WERI-Rb-1 (cell line): ENCODE measurements around the gene OBSL1.
A peak's percentile ranks its signal among the peaks of the same experiment; 100 is the strongest.

Experiments
- DNase-seq: peaks from one replicate; pipeline ENCODE4 v3.0.0-alpha.2; 2020
- H3K27ac ChIP-seq: fragments of 250-450 bp; sonication (Bioruptor Pico); 2 replicates; pipeline ENCODE4 v1.5.1; 2020; ENCODE audit warnings: mild to moderate bottlenecking, moderate library complexity
- H3K27me3 ChIP-seq: fragments of 250-450 bp; sonication (Bioruptor Pico); 2 replicates; pipeline ENCODE4 v1.5.1; 2021; ENCODE audit warnings: mild to moderate bottlenecking, low read depth, moderate library complexity; ENCODE audit not compliant: insufficient read depth, severe bottlenecking
- H3K36me3 ChIP-seq: fragments of 250-450 bp; sonication (Bioruptor Pico); 2 replicates; pipeline ENCODE4 v1.5.1; 2020; ENCODE audit warnings: mild to moderate bottlenecking, moderate library complexity
- H3K4me3 ChIP-seq: 2 replicates; pipeline ENCODE4 v1.5.1; 2011; ENCODE audit warnings: low read depth, mild to moderate bottlenecking, control low read depth, low read length
- H3K9me3 ChIP-seq: fragments of 250-450 bp; sonication (Bioruptor Pico); 2 replicates; pipeline ENCODE4 v1.5.1; 2021; ENCODE audit warnings: mild to moderate bottlenecking, moderate library complexity; ENCODE audit not compliant: severe bottlenecking
- TF ChIP-seq, protein P1 (sequence below): IDR thresholded peaks from 2 replicates; pipeline ENCODE4 v1.5.1; 2011; ENCODE audit warnings: low read depth, mild to moderate bottlenecking, control low read depth, inconsistent platforms, low read length

OBSL1 gene

DNA sequence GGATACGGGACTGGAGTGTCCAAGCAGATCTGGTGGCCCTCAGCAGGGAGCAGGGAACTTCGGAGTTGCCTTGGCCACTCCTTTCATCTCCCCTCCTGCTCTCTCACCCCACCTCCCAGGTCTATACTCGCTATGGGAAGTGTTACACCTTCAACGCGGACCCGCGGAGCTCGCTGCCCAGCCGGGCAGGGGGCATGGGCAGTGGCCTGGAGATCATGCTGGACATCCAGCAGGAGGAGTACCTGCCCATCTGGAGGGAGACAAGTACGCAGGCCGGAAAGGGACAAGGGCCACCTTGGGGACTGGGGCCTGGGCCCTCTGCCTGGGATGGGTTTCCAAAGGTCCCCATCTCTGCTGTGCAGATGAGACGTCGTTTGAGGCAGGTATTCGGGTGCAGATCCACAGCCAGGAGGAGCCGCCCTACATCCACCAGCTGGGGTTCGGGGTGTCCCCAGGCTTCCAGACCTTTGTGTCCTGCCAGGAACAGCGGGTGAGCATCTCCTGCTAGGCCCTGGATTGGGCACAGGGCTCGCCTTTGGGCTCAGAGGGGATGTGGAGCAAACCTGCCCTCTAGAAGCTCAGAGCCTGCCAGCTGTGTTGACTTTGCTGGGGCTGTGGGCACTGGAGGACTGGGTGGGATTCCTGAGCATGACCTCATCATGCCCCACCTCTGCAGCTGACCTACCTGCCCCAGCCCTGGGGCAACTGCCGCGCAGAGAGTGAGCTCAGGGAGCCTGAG lies 39.5 kb downstream of the OBSL1 start:
- Histone ChIP-seq H3K9me3 (no peaks in the 10 kb centered on the region), H3K36me3 (peaks cover 23% of the 10 kb centered on the region), H3K27me3 (no peaks in the 10 kb centered on the region), H3K27ac (no peak overlapping the region), H3K4me3 (no peak overlapping the region)
- TF ChIP-seq, protein P1, sequence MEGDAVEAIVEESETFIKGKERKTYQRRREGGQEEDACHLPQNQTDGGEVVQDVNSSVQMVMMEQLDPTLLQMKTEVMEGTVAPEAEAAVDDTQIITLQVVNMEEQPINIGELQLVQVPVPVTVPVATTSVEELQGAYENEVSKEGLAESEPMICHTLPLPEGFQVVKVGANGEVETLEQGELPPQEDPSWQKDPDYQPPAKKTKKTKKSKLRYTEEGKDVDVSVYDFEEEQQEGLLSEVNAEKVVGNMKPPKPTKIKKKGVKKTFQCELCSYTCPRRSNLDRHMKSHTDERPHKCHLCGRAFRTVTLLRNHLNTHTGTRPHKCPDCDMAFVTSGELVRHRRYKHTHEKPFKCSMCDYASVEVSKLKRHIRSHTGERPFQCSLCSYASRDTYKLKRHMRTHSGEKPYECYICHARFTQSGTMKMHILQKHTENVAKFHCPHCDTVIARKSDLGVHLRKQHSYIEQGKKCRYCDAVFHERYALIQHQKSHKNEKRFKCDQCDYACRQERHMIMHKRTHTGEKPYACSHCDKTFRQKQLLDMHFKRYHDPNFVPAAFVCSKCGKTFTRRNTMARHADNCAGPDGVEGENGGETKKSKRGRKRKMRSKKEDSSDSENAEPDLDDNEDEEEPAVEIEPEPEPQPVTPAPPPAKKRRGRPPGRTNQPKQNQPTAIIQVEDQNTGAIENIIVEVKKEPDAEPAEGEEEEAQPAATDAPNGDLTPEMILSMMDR: no peak
- DNase-seq: no peak

GRCh38 chr2:219530048-219530963 lies 41.0 kb downstream of the OBSL1 start:
- Histone ChIP-seq H3K9me3 (no peaks in the 10 kb centered on the region), H3K36me3 (peaks cover 20% of the 10 kb centered on the region), H3K27me3 (no peaks in the 10 kb centered on the region), H3K27ac (peak overlapping the region; percentile 45), H3K4me3 (no peak overlapping the region)
- peak; percentile 91 for DNase-seq
- TF ChIP-seq, protein P1: peak; percentile 90

DNA sequence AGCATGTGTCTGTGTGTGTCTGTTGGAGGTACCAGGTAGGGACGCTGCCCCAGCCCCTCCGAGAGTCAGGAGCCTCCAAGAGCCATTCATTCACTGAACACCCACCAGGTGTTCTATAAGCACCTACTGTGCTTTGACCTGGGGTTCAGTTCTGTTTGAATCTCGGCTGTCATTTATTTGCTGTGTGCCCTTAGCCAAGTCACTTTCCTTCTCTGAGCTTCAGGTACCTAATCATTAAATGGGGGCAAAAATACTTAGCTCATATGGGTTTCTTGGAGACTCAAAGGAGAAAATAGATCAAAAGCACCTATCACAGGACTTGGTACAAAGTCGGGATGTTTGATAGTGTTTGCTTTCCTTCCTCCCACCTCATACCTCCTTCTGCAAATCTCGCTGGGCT lies 43.9 kb downstream of the OBSL1 start:
- Histone ChIP-seq H3K36me3 (peaks cover 6% of the 10 kb centered on the region), H3K9me3 (no peaks in the 10 kb centered on the region), H3K4me3 (no peak overlapping the region), H3K27me3 (no peaks in the 10 kb centered on the region), H3K27ac (peak overlapping the region; percentile 96)
- no peak for DNase-seq
- TF ChIP-seq, protein P1: no peak

- Histone ChIP-seq H3K36me3 (peaks cover 4% of the 10 kb centered on the region), H3K4me3 (peak overlapping the region; percentile 18), H3K27ac (peak overlapping the region; percentile 96), H3K9me3 (no peaks in the 10 kb centered on the region), H3K27me3 (no peaks in the 10 kb centered on the region)
- DNase-seq: peak; percentile 67
- TF ChIP-seq, protein P1: no peak
These were observed 44.3 kb downstream of the OBSL1 start for GRCh38 chr2:219527076-219527394.

DNA sequence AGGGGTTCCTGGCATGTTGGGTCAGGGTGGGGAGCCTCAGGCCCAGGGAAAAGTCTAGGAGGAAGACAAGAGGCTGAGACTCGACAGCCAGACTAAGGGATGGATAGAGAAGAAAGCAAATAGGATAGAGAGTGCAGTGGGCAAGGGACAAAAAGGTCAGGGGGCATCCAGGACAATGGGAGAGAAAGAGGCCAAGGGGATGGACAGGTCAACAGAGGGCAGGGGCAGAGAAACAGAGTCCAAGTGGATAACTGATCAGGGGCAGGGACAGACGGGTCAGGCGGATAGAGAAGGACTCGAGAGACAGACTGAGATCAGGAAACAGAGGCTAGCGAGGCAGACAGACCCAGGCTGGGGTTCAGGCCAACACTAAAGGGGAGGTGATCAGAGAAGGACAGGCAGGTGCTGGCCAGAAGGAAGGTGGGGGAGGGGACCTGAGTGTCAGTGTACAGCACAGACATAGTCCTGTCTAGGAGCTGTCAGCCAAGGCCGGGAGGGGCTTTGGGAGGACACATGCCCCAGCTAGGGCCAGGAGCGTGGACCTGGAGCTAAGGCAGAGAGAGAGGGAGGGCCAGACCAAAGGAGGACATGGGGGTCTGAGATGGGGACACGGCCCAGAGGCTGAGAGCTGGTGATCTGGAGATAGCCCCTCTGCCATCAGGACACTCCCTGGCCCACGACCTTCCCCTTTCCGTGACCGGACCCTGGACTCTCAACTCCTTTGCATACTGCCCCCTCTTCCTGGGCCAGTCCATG lies 44.8 kb downstream of the OBSL1 start:
- H3K9me3 ChIP-seq: no peaks in the 10 kb centered on the region
- H3K36me3 ChIP-seq: no peaks in the 10 kb centered on the region; the same call in none of the 2 replicates
- TF ChIP-seq, protein P1: no peak
- peak overlapping the region; percentile 22 for H3K4me3 ChIP-seq
- H3K27ac ChIP-seq: peak overlapping the region; percentile 96
- DNase-seq: peak; percentile 94
- H3K27me3 ChIP-seq: no peaks in the 10 kb centered on the region
